ENCODE results near the gene CREB5. TPM values are rescaled to one million over a fixed set of nuclear protein-coding genes. Genes with fewer than 3 reads are reported as not detected.

The CREB5 gene
- total and polyA plus RNA-seq, 2 of the 8 experiments (the other 6 are each of a cell fraction or from before 2014, with no cell fraction given) = 2.4 to 2.7 TPM

DNA sequence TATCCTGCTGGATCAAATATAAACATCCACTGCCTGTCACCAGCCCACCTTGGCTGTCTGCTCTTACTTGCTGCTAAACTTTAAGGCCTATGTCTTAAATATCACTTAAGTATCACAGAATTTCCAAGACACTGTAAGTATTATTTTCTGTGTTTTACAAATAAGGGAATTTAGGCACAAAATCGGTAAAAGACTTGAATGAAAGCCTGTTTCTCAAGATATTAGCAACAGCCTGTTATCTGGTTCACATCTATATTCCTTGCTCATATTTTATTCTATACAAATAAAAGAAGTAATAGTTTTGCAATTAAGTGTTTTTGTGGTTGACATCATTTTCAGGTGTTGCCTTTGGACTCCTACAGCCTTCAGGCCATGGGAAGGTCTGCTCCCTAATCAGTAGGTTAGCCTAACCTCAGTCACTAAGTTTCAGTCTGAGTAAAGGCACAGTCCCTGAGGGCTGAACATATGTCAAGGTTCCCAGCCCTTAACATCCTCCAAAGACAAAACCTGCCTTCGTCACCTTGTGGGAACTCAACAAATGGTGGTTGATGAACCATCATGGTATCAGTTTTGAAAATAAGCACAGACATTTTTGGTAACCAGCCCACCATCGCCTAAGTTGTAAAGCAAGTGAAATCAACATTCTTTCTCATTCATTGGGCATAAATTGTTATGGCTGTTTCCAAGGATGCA is 127.1 kb downstream of the CREB5 start (continued):
- TF ChIP-seq, protein P1, sequence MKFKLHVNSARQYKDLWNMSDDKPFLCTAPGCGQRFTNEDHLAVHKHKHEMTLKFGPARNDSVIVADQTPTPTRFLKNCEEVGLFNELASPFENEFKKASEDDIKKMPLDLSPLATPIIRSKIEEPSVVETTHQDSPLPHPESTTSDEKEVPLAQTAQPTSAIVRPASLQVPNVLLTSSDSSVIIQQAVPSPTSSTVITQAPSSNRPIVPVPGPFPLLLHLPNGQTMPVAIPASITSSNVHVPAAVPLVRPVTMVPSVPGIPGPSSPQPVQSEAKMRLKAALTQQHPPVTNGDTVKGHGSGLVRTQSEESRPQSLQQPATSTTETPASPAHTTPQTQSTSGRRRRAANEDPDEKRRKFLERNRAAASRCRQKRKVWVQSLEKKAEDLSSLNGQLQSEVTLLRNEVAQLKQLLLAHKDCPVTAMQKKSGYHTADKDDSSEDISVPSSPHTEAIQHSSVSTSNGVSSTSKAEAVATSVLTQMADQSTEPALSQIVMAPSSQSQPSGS (IDR thresholded peaks at IDR 0.05; ENCODE audit: low read length) = no peak
